Activated T-cell treated with anti-CD3 and anti-CD28 coated beads, Interleukin-2, amount 50 U/mL, for 4 hours (primary cell): ENCODE results near the gene AIMP1. TPM values are rescaled to one million over a fixed set of nuclear protein-coding genes. Genes with fewer than 3 reads are reported as not detected.
"Not testable (repeated sequence)": the region's sequence is repeated elsewhere in the genome, so short reads cannot be mapped to it uniquely, and the experiment has no call there.

ENCODE experiments used
- ATAC-seq, 2 donors: fragments of 200-7000 bp; cut with Tn5 transposase; one replicate each; pipeline ENCODE4 v1.10.0; 2021
- DNase-seq: peaks from one replicate; pipeline ENCODE4 v3.0.0-alpha.2; 2020
- H3K27me3 Mint-ChIP-seq: one replicate; pipeline ENCODE4 v1.8.0; 2021; ENCODE audit warnings: low read depth, mixed read lengths
- H3K36me3 Mint-ChIP-seq: one replicate; pipeline ENCODE4 v1.8.0; 2022; ENCODE audit warnings: mixed read lengths; ENCODE audit not compliant: insufficient read depth
- H3K4me1 Mint-ChIP-seq: one replicate; pipeline ENCODE4 v1.8.0; 2021; ENCODE audit warnings: low read depth, mixed read lengths
- H3K4me3 Mint-ChIP-seq: one replicate; pipeline ENCODE4 v1.8.0; 2021; ENCODE audit warnings: mild to moderate bottlenecking, moderate library complexity, mixed read lengths
- H3K9me3 Mint-ChIP-seq: one replicate; pipeline ENCODE4 v1.8.0; 2021; ENCODE audit warnings: mixed read lengths
- total RNA-seq, 3 donors: library from RNA; stranded (reverse); gene quantifications; one replicate each; pipeline ENCODE4 v1.2.1, GENCODE V29; 2021

AIMP1 gene
- total RNA-seq, 3 donors from 2014 or later, result 73.8 to 89.3 (median 74.8) TPM

GRCh38 chr4:106321168-106321567 lies 4.8 kb downstream of the AIMP1 start:
- Mint-ChIP-seq H3K4me1 (peaks cover 36% of the 10 kb centered on the region), H3K36me3 (peaks cover 20% of the 10 kb centered on the region)
- not testable (repeated sequence) for DNase-seq, H3K9me3 Mint-ChIP-seq, ATAC-seq, H3K27me3 Mint-ChIP-seq, H3K4me3 Mint-ChIP-seq

DNA sequence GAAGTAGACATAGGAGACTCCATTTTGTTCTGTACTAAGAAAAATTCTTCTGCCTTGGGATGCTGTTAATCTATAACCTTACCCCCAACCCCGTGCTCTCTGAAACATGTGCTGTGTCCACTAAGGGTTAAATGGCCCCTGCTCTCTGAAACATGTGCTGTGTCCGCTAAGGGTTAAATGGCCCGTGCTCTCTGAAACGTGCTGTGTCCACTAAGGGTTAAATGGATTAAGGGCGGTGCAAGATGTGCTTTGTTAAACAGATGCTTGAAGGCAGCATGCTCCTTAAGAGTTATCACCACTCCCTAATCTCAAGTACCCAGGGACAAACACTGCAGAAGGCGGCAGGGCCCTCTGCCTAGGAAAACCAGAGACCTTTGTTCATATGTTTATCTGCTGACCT lies 5.5 kb downstream of the AIMP1 start:
- not testable (repeated sequence) for H3K4me3 Mint-ChIP-seq, H3K27me3 Mint-ChIP-seq, ATAC-seq, H3K9me3 Mint-ChIP-seq, DNase-seq
- Mint-ChIP-seq H3K36me3 (peaks cover 20% of the 10 kb centered on the region), H3K4me1 (peaks cover 36% of the 10 kb centered on the region)

DNA sequence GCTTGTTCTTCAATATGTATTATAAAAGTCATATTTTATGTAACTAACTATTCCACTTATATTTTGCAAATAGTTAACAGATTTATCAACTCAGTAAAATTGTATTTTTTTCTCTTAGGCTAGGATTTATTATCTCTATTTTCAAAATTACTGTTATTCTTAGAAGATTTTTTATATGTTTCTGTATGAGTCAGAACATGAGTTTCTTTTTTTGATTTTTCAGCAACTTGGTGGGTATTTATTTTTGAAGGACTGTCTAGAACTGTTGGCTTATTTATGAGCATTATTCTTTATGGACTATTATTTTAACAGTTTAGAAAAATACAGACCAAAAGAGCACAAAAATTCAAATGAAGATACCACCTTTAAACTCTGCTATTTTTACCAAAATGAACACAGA lies 6.8 kb downstream of the AIMP1 start:
- Mint-ChIP-seq H3K36me3 (peaks cover 30% of the 10 kb centered on the region), H3K4me3 (no peak overlapping the region), H3K9me3 (no peaks in the 10 kb centered on the region), H3K27me3 (no peaks in the 10 kb centered on the region), H3K4me1 (peaks cover 35% of the 10 kb centered on the region)
- DNase-seq (no peak), ATAC-seq (no peak)

DNA sequence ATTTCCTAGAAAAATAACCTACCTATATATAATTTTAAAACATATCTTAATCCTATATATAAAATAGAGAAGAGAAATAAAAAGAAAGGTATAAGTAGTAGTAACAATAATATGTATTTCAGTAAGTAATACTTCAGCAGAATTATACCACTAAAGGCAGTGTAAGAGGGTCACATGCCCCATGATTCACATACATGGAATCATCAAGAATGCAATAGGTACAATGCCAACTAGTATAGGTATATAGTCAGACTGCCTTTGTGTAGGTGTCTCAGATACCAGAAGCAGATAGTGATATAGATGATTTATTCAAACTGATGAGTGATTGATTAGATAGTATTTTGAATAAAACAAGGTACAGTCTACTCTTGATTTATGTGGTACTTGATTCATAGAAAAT lies 9.4 kb downstream of the AIMP1 start:
- ATAC-seq (no peak), DNase-seq (no peak)
- H3K4me3 Mint-ChIP-seq, result no peak overlapping the region
- peaks cover 34% of the 10 kb centered on the region for H3K36me3 Mint-ChIP-seq
- H3K9me3 Mint-ChIP-seq, result no peaks in the 10 kb centered on the region
- H3K27me3 Mint-ChIP-seq, result no peaks in the 10 kb centered on the region
- H3K4me1 Mint-ChIP-seq, result peaks cover 16% of the 10 kb centered on the region

DNA sequence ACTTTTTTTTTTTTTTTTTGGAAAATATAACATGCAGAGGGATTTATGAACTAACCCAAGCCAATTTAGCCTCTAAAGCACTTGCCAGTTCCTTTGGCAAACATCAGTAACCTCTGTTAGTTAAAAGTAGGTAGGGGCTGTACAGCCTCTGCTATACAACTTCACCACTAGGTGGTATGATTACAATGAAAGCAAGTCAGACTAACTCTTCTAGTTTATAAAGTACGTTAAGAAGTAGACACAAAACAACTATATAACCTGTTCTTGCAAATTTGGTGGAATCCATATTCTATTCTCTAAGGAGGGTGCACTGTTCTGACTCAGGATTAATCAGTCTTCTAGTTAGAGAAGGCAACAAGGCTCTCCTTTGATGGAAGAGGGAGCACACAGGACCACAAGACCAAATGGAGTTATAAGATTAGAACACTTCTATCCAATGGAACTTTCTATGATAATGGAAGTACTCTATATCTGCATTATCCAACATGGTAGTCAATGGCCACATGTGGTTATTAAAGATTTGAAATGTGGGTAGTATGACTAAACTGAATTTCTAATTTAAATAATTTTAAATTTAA lies 12.8 kb downstream of the AIMP1 start:
- Mint-ChIP-seq H3K4me3 (no peak overlapping the region), H3K27me3 (no peaks in the 10 kb centered on the region), H3K9me3 (no peaks in the 10 kb centered on the region), H3K4me1 (peaks cover 2% of the 10 kb centered on the region), H3K36me3 (peaks cover 46% of the 10 kb centered on the region)
- no peak for DNase-seq
- peak; percentile 58 to 65 for ATAC-seq

GRCh38 chr4:106333186-106333585 lies 16.8 kb downstream of the AIMP1 start:
- H3K4me3 Mint-ChIP-seq, result no peak overlapping the region
- H3K36me3 Mint-ChIP-seq, result peaks cover 57% of the 10 kb centered on the region
- H3K4me1 Mint-ChIP-seq, result peaks cover 8% of the 10 kb centered on the region
- no peak for DNase-seq
- peaks cover 9% of the 10 kb centered on the region for H3K9me3 Mint-ChIP-seq
- no peak for ATAC-seq
- H3K27me3 Mint-ChIP-seq, result no peaks in the 10 kb centered on the region

DNA sequence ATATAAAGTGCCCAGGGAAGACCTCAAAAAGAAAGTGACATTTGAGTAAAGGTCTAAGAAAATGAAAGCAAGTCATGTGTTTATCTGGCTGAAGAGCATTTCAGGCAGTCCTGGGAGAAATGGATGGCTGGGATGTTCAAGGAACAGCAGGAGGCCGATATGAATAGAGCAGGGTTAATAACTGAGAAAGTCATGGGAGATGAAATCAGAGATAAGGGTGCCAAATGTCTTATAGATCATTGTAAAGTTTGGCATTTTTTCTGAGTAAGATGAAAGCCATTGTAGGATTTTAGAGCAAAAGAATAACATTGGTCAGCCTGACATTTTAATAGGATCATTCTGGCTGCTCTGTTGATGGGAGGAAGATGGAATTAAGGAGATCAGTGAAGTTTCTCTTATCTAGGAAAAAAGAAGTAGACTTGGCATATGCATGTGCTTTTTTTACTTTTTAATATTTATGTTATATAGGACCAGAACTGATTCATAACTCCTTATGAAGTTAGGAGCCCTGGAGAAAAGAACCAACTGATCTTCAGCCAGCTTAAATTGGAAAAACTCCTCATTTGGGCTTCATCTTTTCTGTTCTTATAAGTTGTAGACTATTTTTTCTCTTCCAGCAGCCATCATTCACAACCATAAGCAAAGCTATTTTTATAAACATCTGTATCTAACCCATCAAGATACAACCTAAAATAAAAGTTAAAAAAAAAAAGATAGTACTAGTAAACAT lies 18.6 kb downstream of the AIMP1 start:
- no peaks in the 10 kb centered on the region for H3K27me3 Mint-ChIP-seq
- DNase-seq (no peak), ATAC-seq (no peak)
- no peak overlapping the region for H3K4me3 Mint-ChIP-seq
- H3K4me1 Mint-ChIP-seq, result peaks cover 18% of the 10 kb centered on the region
- peaks cover 64% of the 10 kb centered on the region for H3K36me3 Mint-ChIP-seq
- peaks cover 9% of the 10 kb centered on the region for H3K9me3 Mint-ChIP-seq

- DNase-seq (no peak), ATAC-seq (no peak)
- no peak overlapping the region for H3K4me3 Mint-ChIP-seq
- H3K27me3 Mint-ChIP-seq, result no peaks in the 10 kb centered on the region
- H3K36me3 Mint-ChIP-seq, result peaks cover 71% of the 10 kb centered on the region
- peaks cover 34% of the 10 kb centered on the region for H3K4me1 Mint-ChIP-seq
- peaks cover 17% of the 10 kb centered on the region for H3K9me3 Mint-ChIP-seq
Measured at GRCh38 chr4:106336618-106337017, 20.3 kb downstream of the AIMP1 start.

DNA sequence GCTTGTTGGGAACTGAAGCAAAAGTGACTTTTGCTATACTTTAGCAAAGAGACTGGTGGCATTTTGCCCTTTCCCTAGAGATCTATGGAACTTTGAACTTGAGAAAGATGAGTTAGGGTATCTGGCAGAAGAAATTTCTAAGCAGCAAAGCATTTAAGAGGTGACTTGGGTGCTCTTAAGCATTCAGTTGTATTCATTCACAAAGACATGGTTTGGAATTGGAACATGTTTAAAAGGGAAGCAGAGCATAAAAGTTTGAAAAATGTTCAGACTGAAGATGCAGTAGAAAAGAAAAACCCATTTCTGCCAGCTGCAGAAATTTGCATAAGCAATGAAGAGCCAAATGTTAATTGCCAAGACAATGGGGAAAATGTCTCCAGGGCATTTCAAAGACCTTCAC lies 21.6 kb downstream of the AIMP1 start:
- ATAC-seq (no peak), DNase-seq (no peak)
- Mint-ChIP-seq H3K27me3 (no peaks in the 10 kb centered on the region), H3K36me3 (peaks cover 70% of the 10 kb centered on the region), H3K4me3 (no peak overlapping the region), H3K4me1 (peaks cover 45% of the 10 kb centered on the region), H3K9me3 (peaks cover 17% of the 10 kb centered on the region)

DNA sequence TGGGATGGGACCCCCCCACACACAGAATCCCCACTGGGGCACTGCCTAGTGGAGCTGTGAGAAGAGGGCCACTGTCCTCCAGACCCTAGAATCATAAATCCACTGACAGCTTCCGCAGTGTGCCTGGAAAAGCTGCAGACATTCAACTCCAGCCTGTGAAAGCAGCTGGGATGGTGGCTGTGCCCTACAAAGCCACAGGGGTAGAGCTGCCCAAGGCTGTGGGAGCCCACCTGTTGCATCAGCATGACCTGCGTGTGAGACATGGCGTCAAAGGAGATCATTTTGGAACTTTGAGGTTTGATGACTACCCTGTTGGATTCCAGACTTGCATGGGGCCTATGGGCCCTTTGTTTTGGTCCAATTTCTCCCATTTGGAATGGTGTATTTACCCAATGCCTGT lies 22.3 kb downstream of the AIMP1 start:
- Mint-ChIP-seq H3K36me3 (peaks cover 71% of the 10 kb centered on the region), H3K4me1 (peaks cover 48% of the 10 kb centered on the region), H3K27me3 (no peaks in the 10 kb centered on the region), H3K4me3 (no peak overlapping the region), H3K9me3 (peaks cover 17% of the 10 kb centered on the region)
- ATAC-seq (no peak), DNase-seq (no peak)

DNA sequence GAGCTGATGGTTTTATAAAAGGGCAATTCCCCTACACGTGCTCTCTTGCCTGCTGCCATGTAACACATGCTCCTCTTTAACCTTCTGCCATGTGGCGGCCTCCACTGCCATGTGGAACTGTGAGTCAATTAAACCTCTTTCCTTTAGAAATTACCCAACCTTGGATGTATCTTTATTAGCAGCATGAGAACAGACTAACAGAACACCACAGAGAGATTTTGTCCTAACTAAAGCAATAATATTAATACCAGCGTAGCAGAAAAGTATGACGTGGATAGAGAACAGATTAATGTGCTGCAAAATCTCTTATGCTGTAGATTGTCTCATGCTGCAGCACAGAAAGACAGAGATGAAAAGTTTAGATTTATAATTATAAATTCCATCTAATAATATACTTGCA lies 23.1 kb downstream of the AIMP1 start:
- Mint-ChIP-seq H3K9me3 (peaks cover 17% of the 10 kb centered on the region), H3K36me3 (peaks cover 68% of the 10 kb centered on the region), H3K4me3 (no peak overlapping the region), H3K4me1 (peaks cover 53% of the 10 kb centered on the region), H3K27me3 (no peaks in the 10 kb centered on the region)
- ATAC-seq (no peak), DNase-seq (no peak)

GRCh38 chr4:106340774-106341173 lies 24.4 kb downstream of the AIMP1 start:
- Mint-ChIP-seq H3K36me3 (peaks cover 63% of the 10 kb centered on the region), H3K4me1 (peaks cover 52% of the 10 kb centered on the region), H3K27me3 (no peaks in the 10 kb centered on the region), H3K9me3 (peaks cover 17% of the 10 kb centered on the region), H3K4me3 (no peak overlapping the region)
- ATAC-seq (no peak), DNase-seq (no peak)

DNA sequence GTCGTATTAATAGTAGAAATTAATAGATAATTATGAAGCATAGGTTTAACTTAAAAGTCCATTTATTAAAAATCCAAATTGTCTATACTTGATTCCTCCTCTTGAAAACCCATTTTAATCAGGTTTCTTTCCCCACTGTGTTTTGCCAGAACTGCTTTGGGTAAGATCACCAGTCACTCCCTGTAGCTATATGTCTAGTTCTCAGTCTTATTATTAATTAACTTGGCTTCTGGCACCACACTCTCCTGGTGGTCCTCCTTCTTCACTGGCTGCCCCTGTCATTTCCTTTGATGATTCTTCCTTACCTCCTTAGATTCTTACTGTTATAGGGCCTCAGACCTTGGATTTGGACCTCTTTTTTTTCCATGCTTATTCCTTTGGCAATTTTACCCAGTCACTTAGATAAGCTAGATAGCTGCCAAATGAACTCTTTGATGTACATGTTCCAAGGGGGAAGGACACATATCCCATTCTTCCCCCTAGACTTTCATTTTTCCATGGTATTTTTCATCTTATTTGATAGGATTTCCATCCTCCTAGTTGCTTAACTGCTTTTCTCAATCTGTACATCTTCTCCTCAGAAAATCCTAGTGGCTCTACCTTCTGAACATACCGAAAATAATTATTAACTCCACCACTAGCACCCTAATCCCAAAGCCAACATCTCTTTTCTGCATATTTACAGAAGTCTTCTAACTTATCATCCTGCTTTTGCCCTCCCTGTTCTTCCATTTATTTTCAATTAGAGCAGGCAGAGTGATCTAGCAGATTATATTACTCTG lies 27.7 kb downstream of the AIMP1 start:
- H3K4me3 Mint-ChIP-seq, result no peak overlapping the region
- H3K36me3 Mint-ChIP-seq, result peaks cover 44% of the 10 kb centered on the region
- ATAC-seq (no peak), DNase-seq (no peak)
- no peaks in the 10 kb centered on the region for H3K27me3 Mint-ChIP-seq
- peaks cover 8% of the 10 kb centered on the region for H3K9me3 Mint-ChIP-seq
- peaks cover 44% of the 10 kb centered on the region for H3K4me1 Mint-ChIP-seq

DNA sequence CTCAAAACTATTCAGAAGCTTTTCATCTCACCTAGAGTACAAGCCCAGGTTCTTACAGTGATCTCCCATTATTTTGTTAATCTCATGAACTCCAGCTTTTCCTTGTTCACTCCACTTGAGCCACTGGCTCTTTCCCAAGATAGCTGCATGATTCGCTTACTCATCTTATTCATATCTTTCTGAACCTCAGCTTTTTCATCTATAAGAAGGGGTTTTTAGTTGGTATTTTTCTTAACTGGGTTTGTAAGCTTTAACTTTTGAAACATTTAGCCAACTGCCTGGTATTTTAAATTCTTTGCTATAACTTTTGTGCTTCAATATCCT lies 28.3 kb downstream of the AIMP1 start:
- ATAC-seq (no peak), DNase-seq (no peak)
- Mint-ChIP-seq H3K27me3 (no peaks in the 10 kb centered on the region), H3K4me3 (no peak overlapping the region), H3K36me3 (peaks cover 42% of the 10 kb centered on the region), H3K9me3 (peaks cover 8% of the 10 kb centered on the region), H3K4me1 (peaks cover 39% of the 10 kb centered on the region)

GRCh38 chr4:106347167-106347566 lies 30.8 kb downstream of the AIMP1 start:
- Mint-ChIP-seq H3K36me3 (peaks cover 24% of the 10 kb centered on the region), H3K4me3 (no peak overlapping the region), H3K4me1 (peaks cover 16% of the 10 kb centered on the region), H3K9me3 (no peaks in the 10 kb centered on the region), H3K27me3 (no peaks in the 10 kb centered on the region)
- no peak for DNase-seq
- no peak for ATAC-seq
